Left renal cortex interstitium (tissue), 4 donors: ENCODE measurements around the gene XXYLT1. TPM values are rescaled to one million over a fixed set of nuclear protein-coding genes. Genes with fewer than 3 reads are reported as not detected.
A peak's percentile ranks its signal among the peaks of the same experiment; 100 is the strongest.

Experiments used
- DNase-seq, 4 donors: peaks; one replicate each; pipeline ENCODE4 v3.0.0-alpha.2; 2013; ENCODE audit warnings: low read depth in 4 of 4, low spot score in 2 of 4, missing footprints in 1 of 4
- polyA plus RNA-seq, 4 donors: library from polyadenylated mRNA; unstranded; fragments of 120-200 nt; gene quantifications; one replicate each; pipeline ENCODE4 v1.2.1, GENCODE V29; 2013; ENCODE audit not compliant: insufficient read length in 4 of 4

Gene XXYLT1
- polyA plus RNA-seq, 4 donors: 25.6 to 36.9 (median 30.8) TPM

- DNase-seq: no peak
Observed at GRCh38 chr3:195085356-195086130, 185.4 kb downstream of the XXYLT1 start.

- no peak for DNase-seq
Observed at GRCh38 chr3:195084746-195085145, 186.2 kb downstream of the XXYLT1 start.

DNA sequence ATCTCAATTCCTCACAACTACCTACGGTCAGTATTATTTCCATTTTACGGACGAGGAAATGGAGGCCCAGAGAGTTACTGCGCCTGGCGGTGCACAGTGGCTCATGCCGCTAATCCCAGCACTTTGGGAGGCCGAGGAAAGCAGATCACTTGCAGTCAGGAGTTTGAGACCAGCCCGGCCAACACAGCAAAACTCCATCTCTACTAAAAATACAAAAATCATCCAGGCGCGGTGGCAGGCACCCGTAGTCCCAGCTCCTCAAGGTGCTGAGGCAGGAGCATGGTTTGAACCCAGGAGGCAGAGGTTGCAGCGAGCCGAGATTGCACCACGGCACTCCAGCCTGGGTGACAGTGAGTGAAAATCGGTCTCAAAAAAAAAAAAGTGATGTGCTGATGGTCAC lies 187.3 kb downstream of the XXYLT1 start:
- DNase-seq: no peak

- no peak for DNase-seq
Observed at GRCh38 chr3:195082811-195083210, 188.1 kb downstream of the XXYLT1 start.

GRCh38 chr3:195081242-195081963 lies 189.6 kb downstream of the XXYLT1 start:
- no peak for DNase-seq

- peak in 2 of 4 donors; percentile 49 to 56 for DNase-seq
Observed at GRCh38 chr3:195080571-195081151, 190.3 kb downstream of the XXYLT1 start.

DNA sequence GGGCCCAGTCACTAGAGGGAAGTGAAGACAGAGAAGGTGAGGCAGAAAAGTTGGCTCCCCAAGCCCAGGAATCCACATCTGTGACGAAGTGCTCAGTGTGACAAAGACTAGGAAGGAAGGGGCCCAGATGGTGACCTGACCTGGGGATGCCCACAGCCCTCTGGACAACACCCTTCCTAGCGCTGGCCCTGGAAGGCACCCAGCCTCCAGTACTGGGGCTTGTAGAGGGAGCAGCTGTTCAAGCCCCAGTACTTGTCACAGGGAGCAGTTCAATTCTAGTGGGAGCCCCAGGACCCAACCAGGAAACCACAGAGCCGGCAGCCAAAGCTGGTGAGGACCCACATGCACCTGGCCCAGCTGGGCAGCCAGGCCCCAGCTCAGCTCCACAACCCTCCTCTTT lies 190.8 kb downstream of the XXYLT1 start:
- DNase-seq: no peak

DNA sequence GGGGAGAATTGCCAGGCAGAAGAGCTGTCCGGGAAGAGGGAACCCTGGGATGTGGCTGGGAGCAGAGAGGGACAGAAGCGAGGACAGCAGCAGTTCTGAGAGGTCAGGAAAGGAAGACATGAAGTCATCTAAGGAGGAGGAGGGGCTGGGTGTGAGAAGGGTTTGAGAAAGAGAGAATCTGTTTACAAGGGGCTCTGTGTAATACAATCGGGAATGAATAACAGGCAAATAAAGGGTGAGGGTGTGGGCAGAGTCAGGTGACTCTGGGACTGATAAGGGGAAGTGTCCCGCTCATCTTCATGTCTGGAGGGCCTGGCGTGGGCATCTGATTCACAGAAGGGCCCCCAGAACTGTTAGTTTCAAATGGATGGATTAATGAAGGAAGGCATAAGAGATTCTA lies 191.3 kb downstream of the XXYLT1 start:
- no peak for DNase-seq

DNA sequence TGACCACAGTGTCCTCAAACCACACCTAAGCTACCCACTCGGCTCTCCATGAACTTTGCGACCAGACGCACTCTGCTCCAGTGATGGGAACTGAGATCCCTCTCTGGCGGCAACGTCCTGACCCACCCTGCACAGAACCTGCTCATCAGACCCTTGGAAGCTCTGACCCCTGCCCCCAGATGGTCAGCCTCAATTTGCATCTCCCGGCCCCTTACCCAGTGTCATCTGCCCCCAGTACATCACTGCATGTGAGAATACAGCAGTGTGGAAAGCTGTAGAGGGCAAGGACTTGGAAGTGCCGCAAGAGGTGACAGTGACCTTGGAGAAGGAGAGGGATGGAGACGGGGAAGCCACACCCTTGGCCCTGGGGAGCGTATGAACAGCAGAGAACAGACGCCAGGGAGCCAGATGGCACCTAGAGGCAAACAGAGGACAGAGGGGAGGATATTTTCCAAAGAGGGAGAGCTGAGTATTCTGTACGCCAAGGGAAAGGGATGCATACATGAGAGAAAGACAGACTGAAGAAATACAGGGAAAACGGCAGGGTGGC lies 192.0 kb downstream of the XXYLT1 start:
- DNase-seq: no peak

- no peak for DNase-seq
Observed at GRCh38 chr3:195077611-195078540, 193.1 kb downstream of the XXYLT1 start.

DNA sequence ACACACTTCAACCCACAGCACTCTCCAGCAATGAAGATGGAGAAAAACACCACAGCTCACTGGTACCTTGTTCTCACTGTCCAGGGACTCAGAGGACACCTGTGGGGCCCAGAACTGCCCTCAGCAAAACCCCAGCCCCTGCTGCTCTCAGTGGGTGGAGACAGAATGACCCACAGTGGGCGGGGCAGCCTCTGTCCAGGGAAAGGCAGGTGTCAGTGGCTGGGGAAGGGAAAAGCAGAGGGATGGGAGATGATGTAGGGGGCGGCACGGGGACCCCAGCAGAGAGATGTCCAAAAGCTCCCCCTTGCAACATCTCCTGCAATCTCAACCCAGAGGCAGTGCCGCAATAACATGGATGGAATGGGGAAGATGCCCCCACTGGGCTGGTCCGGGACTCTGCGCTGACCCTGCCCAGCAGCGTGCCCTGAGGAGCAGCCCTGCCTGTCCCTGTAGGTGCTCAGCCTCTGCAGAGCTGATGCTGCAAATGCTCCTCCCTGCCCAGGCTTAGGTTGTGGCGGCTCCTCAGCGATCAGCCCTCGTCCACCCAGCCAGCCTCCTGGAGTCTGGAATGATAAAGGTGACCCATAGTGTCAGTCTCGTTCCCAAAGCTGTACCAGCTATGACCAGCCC lies 193.9 kb downstream of the XXYLT1 start:
- no peak for DNase-seq

- no peak for DNase-seq
Observed at GRCh38 chr3:195075941-195076875, 194.8 kb downstream of the XXYLT1 start.

DNA sequence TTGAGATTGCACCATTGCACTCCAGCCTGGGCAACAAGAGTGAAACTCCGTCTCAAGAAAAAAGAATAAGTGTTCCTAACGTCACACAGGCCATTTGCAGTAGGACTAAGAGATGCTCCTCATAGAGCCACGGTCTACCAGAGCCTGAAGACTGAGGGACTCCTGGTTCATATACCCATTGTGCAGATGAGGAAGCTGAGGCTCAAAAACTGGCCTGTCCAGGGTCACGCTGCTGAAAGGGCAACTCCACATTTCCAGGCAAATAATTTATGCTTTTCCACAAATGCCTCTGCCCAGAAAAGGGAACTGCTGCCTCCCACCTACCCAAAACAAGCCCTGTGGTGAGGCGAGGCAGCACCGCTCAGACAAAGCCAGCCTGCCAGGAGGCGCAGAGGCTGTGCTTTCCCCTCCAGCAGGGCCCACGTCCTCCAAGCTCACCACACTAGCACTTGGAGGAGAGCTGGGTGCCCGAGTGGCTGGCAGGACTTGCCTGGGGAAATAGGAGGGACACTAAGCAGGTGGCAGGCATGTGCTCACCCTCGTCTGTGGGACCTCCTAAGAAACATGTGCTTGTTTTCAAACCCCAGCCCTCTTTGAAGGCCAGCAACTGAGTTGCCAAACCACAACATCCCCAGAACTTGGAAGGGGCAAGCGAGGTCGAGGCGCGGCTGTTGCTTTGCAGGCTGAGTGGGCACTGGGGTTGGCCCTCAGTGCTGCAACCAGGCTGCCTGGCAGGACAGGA lies 195.6 kb downstream of the XXYLT1 start:
- no peak for DNase-seq

DNA sequence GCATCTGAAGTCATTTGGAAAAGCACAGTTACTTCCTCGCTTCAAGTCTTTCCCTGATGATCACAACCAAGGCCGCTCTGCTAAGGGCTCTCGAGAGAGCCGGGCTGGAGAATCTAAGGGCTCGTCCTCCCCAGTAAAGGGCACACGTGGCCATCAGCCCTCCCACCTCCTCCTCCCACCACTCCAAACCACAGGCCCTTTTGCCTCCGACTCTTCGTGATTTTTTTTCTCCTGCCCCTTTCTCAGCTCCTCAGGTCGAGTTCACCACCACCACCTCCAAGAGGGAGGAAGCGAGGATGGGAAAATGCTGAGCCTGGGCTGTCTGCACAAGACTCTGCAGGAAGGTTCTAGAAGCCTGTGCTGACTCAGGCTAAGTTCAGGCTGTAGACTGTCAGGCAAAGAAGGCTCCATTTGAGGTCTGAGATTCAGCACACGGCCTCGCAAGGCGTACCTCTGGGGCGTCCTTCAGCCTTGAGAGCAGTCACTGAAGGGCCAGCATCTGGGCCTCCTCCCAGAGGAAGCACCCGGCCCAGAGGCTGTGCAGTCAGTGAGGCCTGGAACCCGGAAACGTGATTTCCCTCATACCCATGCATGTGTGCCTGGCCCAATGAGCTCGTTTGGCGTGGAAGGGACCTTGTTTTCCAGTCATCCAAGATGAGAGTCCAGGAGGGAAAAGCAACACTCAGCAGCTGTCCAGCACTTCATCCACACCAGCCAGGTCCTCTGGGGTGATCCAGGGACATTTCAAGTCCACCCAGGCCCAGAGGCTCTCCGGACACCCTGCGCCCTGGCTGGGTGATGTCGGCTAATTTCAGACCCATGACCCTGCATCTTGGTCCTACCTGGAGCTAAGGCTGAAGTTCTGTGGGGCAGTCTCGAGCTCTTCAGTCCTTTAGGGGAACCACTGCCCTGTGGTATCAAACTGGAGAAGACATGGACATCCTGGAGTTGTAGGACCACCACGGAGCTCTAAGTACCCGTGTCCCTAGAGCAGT lies 196.8 kb downstream of the XXYLT1 start:
- DNase-seq: no peak

GRCh38 chr3:195072916-195073564 lies 197.9 kb downstream of the XXYLT1 start:
- DNase-seq: no peak
